DMS 273 (cell line): Measurements from ENCODE around the gene STIM1.

ENCODE experiments used
- DNase-seq: peaks from one replicate; lab custom pipeline; 2025; ENCODE audit not compliant: unreplicated experiment; lab: John Stamatoyannopoulos, UW

Gene STIM1

GRCh38 chr11:3830088-3830487 lies 25.4 kb upstream of the STIM1 start:
- DNase-seq = no peak

DNA sequence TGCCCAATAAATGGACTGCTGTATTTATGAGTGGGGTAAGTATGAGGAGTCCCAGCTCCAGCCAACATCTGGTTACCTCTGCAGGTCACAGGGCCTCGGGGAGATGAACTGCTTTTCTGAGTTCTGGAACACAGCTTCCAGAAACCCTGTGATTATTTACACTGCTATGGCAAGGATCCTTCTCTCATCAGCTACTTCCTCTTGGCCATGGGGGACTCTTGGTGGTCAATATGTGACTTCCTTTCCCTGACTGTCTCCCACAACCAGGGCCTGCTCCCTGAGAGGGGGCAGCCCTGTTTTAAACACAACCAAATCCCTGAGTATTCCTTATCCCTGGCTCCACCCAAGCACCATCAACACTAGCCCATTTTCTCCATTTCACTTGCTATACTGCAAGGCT lies 24.7 kb upstream of the STIM1 start:
- DNase-seq = no peak

DNA sequence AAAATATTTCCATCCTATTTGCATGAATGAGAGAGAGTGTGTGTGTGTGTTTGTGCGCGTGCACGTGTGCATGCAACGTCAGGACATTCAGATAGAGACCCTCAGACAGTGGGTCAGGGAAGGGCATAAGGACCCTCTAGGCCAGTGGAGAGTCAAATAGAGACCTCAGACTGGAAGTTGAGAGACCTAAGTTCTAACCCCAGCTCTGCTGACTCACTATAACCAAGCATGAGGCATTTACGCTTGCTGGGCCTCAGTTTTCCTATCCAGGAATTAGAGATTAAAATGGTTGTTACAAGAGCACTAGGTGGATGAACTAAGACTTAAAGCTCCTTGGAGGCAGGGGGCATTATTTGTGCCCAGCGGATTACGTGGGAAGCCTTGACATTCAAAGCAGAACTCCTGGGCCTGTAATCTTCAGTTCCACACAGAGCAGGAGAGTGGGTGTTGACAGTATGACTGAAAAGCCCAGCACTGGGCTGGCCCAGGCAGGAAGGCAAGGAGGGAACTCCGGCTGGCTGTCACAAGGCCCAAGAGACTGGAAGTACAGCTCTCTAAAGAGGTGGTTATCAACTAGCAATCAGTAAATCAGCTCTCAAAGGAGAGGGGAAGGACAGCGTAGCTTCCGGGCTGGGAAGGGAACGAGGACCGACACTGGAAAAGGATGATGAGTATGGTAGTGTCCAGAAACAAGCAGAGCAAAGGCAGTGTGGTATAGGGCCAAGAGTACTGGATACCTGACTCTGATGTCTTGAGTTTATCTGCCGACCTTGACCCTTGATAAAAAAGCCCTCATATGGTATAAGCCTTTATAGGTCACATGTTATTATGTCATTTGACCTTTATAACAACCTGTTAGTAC lies 23.9 kb upstream of the STIM1 start:
- DNase-seq = no peak

DNA sequence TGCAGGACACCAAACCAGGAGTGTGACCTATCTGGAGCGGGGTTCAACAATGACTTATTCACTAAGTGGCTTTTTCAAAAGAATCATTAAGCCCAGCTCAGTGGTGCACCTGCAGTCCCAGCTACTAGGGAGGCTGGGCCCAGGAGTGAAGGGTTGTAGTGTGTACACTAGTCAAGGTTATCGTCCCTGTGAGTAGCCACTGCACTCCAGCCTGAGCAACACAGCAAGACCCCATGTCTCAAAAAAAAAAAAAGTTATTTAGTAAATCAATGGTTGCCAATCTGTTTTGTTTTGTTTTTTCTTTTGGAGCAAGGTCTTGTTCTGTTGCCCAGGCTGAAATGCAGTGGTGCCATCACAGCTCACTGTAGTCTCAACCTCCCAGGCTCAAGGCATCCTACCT lies 22.6 kb upstream of the STIM1 start:
- no peak for DNase-seq

DNA sequence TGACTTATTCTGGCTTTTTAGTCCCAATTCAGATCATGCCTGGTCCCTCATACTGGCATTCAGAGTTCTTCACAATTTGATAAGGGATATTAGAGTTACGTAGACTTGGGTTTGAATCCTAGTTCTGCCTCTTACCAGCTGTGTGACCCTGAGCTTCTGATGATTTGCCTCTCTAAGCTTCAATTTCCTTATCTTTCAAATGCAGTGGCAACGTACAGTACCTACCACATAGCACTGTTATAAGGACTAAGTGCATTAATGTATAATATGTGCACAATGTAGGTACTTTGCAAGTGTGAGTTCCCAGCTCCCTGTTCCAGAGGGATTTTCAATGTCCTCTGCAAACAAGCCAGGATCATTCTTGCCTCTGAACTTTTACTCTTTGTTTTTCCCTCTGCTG lies 22.0 kb upstream of the STIM1 start:
- no peak for DNase-seq

GRCh38 chr11:3834349-3834663 lies 21.2 kb upstream of the STIM1 start:
- DNase-seq = no peak

DNA sequence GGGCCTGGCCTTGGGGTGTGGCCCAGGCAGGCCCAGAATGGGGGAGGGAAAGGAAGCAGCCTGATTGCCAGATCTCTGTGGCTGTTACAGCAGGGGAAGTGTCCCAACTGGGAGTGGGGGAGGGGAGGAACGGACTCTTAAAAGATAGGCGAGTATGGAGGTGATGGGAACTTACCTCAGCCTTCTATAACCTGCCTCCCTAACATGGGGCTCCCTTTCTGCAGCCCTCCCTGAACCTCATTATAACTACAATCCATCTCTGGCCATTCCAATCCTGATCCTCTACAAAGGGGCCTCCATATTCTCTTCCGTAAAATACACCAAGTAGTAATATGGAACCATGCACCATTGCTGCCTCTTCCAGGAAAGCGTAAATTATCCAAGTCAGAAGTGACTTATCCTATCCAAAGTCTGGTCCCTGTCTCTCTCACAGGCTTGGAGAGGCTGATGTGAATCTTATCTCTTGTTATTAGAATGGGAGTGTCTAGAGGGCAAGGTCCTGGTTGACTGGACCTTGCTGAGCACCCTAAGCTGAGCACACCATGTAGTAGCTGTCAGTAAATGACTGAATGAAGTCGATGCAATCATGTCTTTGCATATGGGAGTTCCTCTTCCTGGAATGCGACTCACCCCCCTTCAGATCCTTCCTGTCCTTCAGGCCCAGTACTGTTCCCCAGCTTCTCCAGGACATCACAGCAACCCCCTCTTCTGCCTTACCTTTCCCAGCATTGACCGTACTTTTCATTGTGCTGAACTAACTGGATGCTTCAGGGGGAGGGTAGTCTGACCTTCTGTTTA lies 20.6 kb upstream of the STIM1 start:
- no peak for DNase-seq

DNA sequence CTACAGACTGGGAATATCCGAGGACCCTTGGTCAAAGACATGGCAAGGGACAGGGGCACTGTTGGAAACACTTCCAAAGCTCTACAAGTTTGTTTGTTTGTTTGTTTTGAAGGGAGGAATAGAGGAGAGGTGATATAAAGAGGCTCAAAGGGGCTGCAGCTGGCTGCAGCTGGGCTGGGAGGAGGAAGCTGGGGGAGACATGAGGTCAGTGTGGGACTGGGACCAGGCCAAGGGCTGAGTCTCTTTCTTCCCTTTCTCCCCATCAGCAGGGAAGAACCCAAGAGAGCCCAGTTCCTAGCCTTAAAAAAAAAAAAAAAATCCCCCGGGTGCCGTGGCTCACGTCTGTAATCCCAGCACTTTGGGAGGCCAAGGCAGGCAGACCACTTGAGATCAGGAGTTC lies 19.7 kb upstream of the STIM1 start:
- DNase-seq = no peak

DNA sequence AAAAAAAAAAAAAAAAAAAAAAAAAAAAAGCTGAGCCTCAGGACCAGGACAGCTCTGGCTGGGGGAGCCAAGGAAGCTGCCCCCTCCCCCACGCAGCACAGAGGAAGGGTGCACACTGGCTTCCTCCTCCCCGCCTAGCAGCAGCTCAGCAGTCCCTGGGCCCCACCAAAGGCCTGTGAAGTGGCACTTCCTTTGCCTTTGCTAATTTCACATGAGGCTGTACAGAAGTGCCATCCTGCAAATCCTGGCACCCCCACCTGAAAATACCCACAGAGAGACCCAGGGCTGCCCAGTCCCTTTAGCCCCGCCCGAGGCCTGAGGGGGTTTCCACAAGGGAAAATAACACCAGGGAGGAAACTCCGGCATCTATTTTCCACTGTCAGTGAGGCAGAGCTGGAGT lies 18.6 kb upstream of the STIM1 start:
- no peak for DNase-seq

GRCh38 chr11:3837793-3838192 lies 17.7 kb upstream of the STIM1 start:
- DNase-seq = no peak

DNA sequence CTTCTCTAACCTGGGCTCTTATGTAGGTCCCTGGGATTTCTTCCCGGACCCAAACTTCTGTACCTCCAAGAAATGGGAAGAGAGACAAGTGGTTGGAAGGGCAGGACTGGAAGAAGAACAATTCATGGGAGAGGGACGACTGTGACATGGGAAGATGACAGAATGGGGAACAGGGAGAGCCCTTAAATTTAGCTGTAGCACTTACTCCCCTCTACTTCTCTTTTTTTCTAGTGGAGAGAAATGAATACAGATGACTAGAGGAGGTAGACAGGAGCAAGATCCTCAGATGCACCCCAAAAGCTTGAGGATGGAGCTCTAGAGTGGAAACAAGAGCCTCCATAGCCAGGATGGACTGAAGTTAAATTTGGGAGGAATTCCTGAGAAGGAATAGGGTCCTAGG lies 17.0 kb upstream of the STIM1 start:
- no peak for DNase-seq

GRCh38 chr11:3840004-3840869 lies 15.2 kb upstream of the STIM1 start:
- peak; percentile 35 for DNase-seq

DNA sequence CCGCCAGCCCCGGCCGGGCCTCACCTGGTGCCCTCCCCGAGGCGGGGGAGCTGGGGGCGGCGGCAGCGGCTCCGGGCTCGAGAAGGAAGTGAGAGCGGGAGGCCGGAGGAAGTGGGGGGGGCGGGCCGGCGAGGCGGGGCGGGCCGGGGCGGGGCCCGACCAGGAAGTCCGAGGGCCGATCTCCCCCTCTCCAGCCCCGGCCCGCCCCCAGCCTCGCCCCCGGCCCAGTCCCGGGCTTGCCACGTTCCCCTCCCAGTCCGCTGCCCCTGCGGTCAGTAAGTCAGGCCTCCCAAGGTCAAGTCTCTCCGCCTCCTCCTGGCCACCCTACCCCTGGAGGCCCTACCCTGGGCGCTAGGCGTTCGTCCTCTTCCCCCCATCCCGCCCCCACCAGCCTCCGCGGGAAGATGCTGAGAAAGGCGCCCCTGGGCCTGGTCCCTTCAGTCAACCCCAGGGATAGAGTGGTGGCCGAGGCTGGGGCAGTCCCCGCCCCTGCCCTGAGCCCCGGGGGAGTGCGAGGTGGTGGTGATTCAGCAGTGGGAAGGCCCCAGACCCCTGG lies 14.5 kb upstream of the STIM1 start, which contains the start of gene RHOG:
Gene RHOG (minus strand): TSS at position 90 of the 556 bp plus-strand sequence. CDS start 12,821 bp downstream, outside the sequence.
- peak; percentile 78 for DNase-seq

GRCh38 chr11:3841426-3842350 lies 13.8 kb upstream of the STIM1 start:
- peak; percentile 85 for DNase-seq

GRCh38 chr11:3843326-3843725 lies 12.1 kb upstream of the STIM1 start:
- DNase-seq = no peak

DNA sequence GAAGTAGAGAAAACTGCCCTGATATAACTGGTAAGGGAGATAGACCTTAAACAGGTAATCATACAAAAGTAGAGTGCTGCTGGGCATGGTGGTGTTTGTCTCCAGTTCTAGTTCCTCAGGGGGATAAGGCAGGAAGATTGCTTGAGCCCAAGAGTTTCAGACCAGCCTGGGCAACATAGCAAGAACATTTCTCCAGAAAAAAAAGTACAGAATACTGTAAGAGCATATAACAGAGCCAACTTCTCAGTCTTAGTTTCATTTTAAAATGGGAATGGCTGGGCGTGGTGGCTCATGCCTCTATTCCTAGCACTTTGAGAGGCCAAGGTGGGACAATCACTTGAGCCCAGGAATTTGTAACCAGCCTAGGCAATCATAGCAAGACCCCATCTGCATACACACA lies 10.2 kb upstream of the STIM1 start:
- no peak for DNase-seq

DNA sequence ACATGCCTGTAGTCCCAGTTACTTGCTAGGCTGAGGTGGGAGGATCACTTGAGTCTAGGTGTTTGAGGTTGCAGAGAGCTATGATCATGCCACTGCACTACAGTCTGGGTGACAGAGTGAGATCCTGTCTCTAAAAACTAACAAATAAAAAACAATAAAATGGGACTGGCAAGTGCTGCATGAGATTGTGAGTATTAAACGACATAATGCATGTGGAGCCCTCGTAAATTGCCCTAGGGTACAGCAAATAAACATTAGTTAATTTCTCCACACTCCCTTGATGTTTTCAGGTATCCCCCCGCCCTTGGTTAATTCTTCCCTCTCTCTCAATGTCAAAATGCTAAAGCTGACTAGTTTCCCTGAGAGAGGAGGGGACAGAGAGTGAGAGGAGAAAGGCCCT lies 9.8 kb upstream of the STIM1 start:
- no peak for DNase-seq

- peak; percentile 64 for DNase-seq
Observed at GRCh38 chr11:3849297-3849874, 6.1 kb upstream of the STIM1 start.

GRCh38 chr11:3853545-3853842 lies 2.0 kb upstream of the STIM1 start:
- no peak for DNase-seq
